Stimulated activated naive CD8-positive, alpha-beta T cell treated with anti-CD3 and anti-CD28 coated beads, Interleukin-15, Interleukin-2, amounts not matched to agents 100 U/mL and 50 U/mL, for 24 hours (primary cell): Measurements from ENCODE around the gene LNP1.
A peak's percentile ranks its signal among the peaks of the same experiment; 100 is the strongest.
"Not testable (repeated sequence)": the region's sequence is repeated elsewhere in the genome, so short reads cannot be mapped to it uniquely, and the experiment has no call there.

ENCODE experiments used
- ATAC-seq: fragments of 150-1000 bp; cut with Tn5 transposase; one replicate; pipeline ENCODE4 v1.10.0; 2021
- DNase-seq: peaks from one replicate; pipeline ENCODE4 v3.0.0; 2021

LNP1 gene

GRCh38 chr3:100478521-100478920 lies 77.2 kb downstream of the LNP1 start:
- not testable (repeated sequence) for DNase-seq, ATAC-seq

DNA sequence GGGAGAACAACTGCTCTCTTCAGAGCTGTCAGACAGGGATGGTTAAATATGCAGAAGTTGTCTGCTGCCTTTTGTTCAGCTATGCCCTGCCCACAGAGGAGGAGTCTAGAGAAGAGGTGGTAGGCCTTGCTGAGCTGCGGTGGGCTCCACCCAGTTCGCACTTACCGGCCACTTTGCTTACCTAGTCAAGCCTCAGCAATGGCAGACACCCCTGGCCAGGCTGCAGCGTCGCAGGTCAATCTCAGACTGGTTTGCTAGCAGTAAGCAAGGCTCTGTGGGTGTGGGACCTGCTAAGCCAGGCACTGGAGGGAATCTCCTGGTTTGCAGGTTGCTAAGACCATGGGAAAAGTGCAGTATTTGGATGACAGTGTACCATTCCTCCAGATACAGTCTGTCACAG lies 78.7 kb downstream of the LNP1 start:
- DNase-seq (no peak), ATAC-seq (no peak)

DNA sequence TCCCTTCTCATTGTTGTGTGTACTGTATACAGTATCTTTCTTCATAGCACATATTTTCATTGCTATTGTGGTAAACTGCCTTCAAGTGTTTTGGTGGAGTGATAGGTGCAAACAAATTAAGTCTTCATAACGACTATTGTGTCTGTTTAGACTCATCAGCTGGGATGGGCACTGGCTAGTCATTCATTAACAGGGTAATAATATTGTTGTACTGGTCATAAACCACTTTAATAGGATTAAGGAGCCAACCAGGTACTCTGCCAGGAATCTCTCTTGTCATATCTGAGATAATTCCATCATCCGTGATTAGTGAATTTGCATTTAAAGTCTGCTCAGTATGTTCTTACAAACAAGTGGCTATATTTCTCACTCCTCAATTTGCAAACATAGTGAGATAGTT lies 80.8 kb downstream of the LNP1 start:
- no peak for DNase-seq
- no peak for ATAC-seq

- DNase-seq (no peak), ATAC-seq (no peak)
Measured at GRCh38 chr3:100483529-100483928, 82.2 kb downstream of the LNP1 start.

- ATAC-seq: no peak
- DNase-seq: no peak
Measured at GRCh38 chr3:100486808-100487207, 85.5 kb downstream of the LNP1 start.

GRCh38 chr3:100489118-100489517 lies 87.8 kb downstream of the LNP1 start:
- ATAC-seq (no peak), DNase-seq (no peak)

DNA sequence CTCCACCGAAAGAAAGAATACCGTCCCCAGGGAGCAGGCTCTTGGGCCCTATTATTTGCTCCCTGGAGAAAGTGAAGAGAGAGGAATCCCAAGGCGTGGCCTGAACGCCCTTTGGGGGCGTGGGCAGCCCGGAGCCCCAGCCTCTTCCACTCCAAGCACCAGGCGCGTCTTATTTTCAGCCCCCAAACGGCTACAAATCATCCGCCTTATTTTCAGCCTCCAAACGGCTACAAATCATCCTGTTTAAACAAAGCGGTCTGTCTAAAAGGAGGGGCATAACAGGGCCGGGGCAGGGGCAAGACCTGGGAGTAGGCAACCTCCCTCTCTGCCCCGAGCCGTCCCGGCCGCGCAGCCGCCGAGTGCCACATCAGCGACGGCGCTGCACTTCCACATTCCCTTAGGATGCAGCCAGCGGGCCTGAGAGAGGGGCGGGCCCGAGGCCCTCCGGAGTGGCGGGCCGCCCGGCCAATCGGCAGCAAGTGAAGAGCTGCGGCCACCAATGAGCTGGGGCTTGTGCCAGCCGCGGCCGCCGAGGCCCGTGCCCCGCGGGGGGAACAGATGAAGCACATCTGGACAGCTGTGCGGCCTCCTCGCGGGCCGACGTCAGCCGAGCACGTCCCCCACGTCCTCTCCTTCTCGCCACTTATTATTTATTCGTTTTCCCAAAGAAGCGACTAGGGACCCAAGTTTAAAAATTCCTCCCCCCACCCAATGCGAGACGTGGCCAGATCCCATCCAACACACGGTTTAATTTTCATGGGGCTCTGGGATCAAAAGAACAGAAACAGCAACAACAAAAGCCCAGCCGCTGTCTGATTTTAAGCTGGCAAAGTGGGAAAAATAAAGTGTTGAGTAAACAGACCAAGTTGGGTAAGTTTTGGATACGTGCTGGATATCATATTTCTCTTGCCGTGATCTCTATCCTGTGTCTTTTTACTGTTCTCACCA lies 91.0 kb downstream of the LNP1 start, which contains the start of gene TMEM45A:
Gene TMEM45A, plus strand, starts transcription at position 561 of the 948 bp plus-strand sequence. CDS start 62,593 bp downstream, outside the sequence.
- DNase-seq (peak; percentile 83), ATAC-seq (peak; percentile 98)

DNA sequence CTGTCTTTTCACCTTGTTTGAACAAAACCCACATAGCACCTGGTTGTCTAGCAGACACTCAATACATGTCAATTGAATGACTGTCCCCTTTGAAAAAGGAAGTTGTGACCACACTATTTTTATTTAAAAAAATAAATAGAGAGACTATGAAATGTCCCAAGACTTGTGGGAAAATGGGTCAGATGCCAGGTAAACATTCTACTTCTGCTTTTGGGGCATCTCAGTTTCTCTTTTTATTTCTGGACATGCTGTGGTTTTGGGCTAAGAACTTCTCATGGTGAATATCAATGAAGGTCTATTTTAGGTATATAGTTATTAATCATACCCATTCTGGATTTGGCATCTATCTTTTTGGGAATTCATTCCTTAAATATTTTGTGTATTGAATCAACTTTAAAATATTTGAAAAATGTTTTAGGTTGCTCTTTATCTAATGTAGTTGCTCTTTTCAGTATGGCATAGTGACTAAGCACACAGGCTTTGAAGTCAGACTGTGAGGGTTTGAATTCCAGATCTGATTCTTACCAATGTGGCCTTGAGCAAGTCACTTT lies 95.4 kb downstream of the LNP1 start:
- no peak for ATAC-seq
- no peak for DNase-seq

- ATAC-seq: no peak
- DNase-seq: no peak
Measured at GRCh38 chr3:100499651-100500050, 98.3 kb downstream of the LNP1 start.

DNA sequence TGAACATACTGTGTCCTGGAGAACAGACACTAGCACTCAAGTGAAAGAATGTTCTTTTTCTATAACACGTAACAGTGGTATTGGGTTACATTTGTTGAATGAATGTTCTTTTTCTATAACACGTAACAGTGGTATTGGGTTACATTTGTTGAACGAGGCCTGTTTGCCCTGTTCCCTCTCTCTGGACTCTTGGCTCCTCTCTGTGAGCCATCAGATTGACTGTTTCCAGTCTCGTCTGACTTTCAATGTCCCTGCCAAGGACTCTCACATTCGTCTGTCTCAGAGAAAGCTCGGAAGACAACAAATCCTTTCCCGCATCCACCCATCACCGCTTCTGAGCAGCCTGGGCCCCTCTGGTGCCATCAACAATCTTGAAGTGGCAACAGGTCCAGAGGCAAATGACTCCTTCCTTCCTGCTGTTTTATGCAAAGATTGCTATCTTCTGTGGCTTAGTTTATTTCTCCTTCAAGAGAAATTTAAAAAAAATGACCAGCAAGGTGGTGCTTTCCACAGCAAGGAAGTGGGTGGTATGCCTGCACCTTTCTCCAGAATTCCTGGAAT lies 99.1 kb downstream of the LNP1 start:
- ATAC-seq (no peak), DNase-seq (no peak)

DNA sequence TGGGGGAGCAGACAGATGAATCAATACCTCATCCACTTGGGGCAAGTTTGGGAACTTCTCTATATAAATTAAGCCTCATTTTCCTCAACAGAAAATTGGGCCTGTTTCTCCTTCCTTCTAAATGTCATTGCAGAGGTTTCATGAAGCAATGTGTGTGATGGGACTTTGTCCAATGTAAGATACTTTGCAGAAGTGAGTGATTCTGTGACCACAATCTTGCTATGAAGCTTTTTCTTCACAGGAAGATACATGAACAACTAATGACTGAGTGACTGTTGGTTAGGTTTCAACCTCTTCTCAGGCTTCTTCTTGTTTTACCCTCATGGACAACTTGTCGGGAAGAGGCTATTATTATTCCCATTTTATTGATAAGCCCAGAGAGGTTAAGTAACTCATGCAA lies 102.1 kb downstream of the LNP1 start:
- no peak for DNase-seq
- ATAC-seq: no peak
